Prostate gland (tissue), 2 donors: ENCODE results near the gene GALNTL6. TPM values are rescaled to one million over a fixed set of nuclear protein-coding genes. Genes with fewer than 3 reads are reported as not detected.
"Not testable (repeated sequence)": the region's sequence is repeated elsewhere in the genome, so short reads cannot be mapped to it uniquely, and the experiment has no call there.

Experiments
- DNase-seq: peaks from one replicate; pipeline ENCODE4 v3.0.0-alpha.2; 2019; ENCODE audit warnings: low spot score
- H3K27ac ChIP-seq, 2 donors: fragments of 200-600 bp; sonication (generic); 2 replicates each; pipeline ENCODE4 v1.5.1; 2017 to 2019
- H3K27me3 ChIP-seq: fragments of 200-600 bp; sonication (generic); replicated peaks from 2 replicates; pipeline ENCODE4 v1.5.1; 2019; ENCODE audit not compliant: insufficient read depth
- H3K36me3 ChIP-seq, 2 donors: fragments of 200-600 bp; sonication (generic); 1 replicate in 1 of 2; 2 replicates in 1 of 2; pipeline versions ENCODE4 v1.5.1 to v1.8.1; 2017 to 2019
- H3K4me1 ChIP-seq: fragments of 200-600 bp; sonication (generic); replicated peaks from 2 replicates; pipeline ENCODE4 v1.5.1; 2019
- H3K4me3 ChIP-seq, 2 donors: fragments of 200-600 bp; sonication (generic); 2 replicates each; pipeline ENCODE4 v1.5.1; 2017 to 2019
- H3K9me3 ChIP-seq: fragments of 200-600 bp; sonication (generic); 2 replicates; pipeline ENCODE4 v1.5.1; 2017
- POLR2A ChIP-seq: fragments of 450-650 bp; IDR thresholded peaks from one replicate; pipeline ENCODE4 v1.6.1; 2016; ENCODE audit warnings: antibody characterized with exemption, mild to moderate bottlenecking
- POLR2AphosphoS5 ChIP-seq: sonication (generic); formaldehyde crosslinking; IDR thresholded peaks from one replicate; pipeline ENCODE4 v1.6.1; 2017; ENCODE audit warnings: antibody characterized with exemption
- WGBS: methylation state at CpG from one replicate; pipeline ENCODE4 v1.1.5; 2018; 5-methylcytosine and 5-hydroxymethylcytosine counted together
- intact Hi-C: fragments of 100-400 bp; cut with DNase I; formaldehyde crosslinking; loops from one replicate; pipeline ENCODE4 v1.14.2; 2022
- total RNA-seq, 2 donors: library from RNA; depleted of rRNA; stranded (reverse); fragments of >200 nt; gene quantifications; one replicate each; pipeline ENCODE4 v1.1.0, GENCODE V29; 2016
- TF ChIP-seq, protein P1 (sequence below), 4 experiments: fragments of 200-600 bp in 2 of 4; fragments of 450-650 bp in 2 of 4; sonication (generic) in 2 of 4; IDR thresholded peaks; 1 replicate in 3 of 4; 2 replicates in 1 of 4; pipeline ENCODE4 v1.5.1; 2016 to 2019; ENCODE audit warnings: antibody characterized with exemption in 4 of 4, mild to moderate bottlenecking in 2 of 4, moderate library complexity in 2 of 4

Gene GALNTL6
- total RNA-seq, 2 donors from 2014 or later = 0.23 to 0.85 TPM

DNA sequence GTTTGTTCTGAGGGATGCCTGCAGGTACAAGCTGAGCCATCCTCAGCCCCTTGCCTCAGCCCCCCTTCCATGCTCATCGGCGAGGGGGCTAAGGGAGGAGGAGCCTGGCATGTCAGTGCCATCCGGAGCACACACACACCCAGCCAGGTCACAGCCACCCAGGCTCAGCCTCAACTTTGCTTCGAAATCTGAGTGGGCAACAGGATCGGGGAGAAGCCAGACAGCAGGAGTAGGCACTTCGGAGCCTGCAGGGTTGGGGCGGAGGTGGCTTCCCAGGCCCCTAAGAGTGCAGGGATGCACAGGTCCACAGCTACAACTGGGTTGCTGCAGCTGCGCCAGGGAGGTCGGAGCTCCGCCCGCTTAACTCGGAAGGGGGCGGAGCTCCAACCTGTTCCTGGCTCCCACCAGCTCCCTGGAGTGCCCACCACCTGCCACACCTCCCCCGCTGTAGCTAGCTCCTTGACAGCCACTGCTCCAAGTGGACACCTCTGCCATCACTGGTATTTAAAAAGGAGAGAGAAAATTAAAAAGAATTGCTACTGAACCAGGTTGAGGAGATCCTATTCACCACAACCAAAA is 1162.5 kb downstream of the GALNTL6 start:
- no peaks in the 10 kb centered on the region for H3K4me1 ChIP-seq
- WGBS = 98% methylated on average over 9 of the region's 14 CpGs
- no peak overlapping the region for H3K27ac ChIP-seq
- TF ChIP-seq, protein P1, sequence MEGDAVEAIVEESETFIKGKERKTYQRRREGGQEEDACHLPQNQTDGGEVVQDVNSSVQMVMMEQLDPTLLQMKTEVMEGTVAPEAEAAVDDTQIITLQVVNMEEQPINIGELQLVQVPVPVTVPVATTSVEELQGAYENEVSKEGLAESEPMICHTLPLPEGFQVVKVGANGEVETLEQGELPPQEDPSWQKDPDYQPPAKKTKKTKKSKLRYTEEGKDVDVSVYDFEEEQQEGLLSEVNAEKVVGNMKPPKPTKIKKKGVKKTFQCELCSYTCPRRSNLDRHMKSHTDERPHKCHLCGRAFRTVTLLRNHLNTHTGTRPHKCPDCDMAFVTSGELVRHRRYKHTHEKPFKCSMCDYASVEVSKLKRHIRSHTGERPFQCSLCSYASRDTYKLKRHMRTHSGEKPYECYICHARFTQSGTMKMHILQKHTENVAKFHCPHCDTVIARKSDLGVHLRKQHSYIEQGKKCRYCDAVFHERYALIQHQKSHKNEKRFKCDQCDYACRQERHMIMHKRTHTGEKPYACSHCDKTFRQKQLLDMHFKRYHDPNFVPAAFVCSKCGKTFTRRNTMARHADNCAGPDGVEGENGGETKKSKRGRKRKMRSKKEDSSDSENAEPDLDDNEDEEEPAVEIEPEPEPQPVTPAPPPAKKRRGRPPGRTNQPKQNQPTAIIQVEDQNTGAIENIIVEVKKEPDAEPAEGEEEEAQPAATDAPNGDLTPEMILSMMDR (IDR thresholded peaks at IDR 0.05) = no peak
- no peak for TF ChIP-seq POLR2A
- no peak for TF ChIP-seq POLR2AphosphoS5
- intact Hi-C loops = no loop called here
- no peaks in the 10 kb centered on the region for H3K36me3 ChIP-seq
- H3K27me3 ChIP-seq = no peaks in the 10 kb centered on the region
- no peaks in the 10 kb centered on the region for H3K9me3 ChIP-seq
- DNase-seq = no peak
- no peak overlapping the region for H3K4me3 ChIP-seq

DNA sequence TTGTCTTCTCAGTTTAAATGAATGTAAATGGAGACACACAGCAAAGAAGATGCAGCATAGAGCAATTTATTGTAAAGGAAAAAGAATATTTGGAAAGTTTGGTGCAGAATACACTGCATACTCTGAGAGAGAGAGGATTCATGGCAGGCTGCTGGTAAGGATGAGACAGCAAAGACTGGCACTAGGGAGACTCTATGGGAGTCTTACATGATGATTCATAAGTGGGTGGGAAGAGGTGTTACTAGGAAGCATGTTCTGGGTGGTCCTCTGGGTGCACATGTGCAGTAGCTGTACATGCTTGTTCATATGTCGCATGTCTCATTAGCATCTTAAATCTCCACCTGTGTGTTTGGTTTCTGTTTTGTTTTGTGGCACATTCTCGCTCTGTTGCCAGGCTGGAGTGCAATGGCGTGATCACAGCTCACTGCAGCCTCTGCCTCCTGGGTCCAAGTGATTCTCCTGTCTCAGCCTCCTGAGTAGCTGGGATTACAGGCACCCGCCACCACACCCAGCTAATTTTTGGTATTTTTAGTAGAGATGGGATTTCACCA is 1164.4 kb downstream of the GALNTL6 start:
- H3K4me1 ChIP-seq, H3K27ac ChIP-seq, H3K36me3 ChIP-seq, H3K27me3 ChIP-seq, intact Hi-C loops, H3K9me3 ChIP-seq, DNase-seq, H3K4me3 ChIP-seq: not testable (repeated sequence)
- WGBS = 96% methylated on average over 4 of the region's 4 CpGs

DNA sequence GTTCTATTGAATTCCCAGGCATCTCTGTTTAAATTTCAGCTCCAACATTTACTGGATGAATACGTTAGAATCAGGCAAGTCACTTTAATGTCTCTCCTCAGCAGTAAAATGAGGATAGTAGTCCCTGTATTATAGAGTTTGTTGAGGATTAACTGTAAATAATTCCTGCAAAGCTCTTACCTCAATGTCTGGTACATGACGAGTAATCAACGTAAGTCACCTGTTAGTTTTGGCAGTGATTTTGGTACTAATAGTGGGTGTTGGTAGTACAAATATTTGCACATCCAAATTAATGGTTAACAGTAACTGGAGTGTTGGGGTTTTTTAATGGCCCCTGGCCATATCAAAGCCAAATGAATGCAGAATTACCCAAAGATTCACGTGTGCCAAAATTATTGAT is 1165.6 kb downstream of the GALNTL6 start:
- no peaks in the 10 kb centered on the region for H3K9me3 ChIP-seq
- WGBS = 59% methylated on average over 4 of the region's 4 CpGs
- TF ChIP-seq, protein P1 (IDR thresholded peaks at IDR 0.05) = no peak
- TF ChIP-seq POLR2A (no peak), POLR2AphosphoS5 (no peak)
- H3K27me3 ChIP-seq = no peaks in the 10 kb centered on the region
- H3K4me3 ChIP-seq = no peak overlapping the region
- H3K36me3 ChIP-seq = no peaks in the 10 kb centered on the region
- no peak overlapping the region for H3K27ac ChIP-seq
- no peak for DNase-seq
- intact Hi-C loops = no loop called here
- no peaks in the 10 kb centered on the region for H3K4me1 ChIP-seq

DNA sequence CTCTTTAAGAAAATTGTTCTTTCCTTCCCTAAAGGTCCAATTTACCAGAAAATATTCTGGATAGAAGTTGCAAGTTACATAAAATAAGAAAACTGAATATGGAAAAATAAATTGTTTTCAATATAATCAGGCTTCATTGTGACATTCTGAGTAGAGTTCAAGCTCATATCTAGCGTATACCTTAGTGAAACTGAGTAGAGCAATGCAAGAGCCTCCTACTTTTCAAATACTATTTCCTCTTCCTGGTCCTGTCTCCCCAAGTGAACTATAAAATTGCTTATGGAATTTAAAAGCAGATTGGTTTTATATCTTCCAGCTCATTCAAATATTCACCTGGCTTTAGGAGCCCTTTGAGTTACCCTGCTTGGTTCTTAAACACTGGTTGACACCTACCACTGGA is 1166.1 kb downstream of the GALNTL6 start:
- no peak overlapping the region for H3K4me3 ChIP-seq
- no peaks in the 10 kb centered on the region for H3K36me3 ChIP-seq
- no peaks in the 10 kb centered on the region for H3K9me3 ChIP-seq
- H3K27me3 ChIP-seq = no peaks in the 10 kb centered on the region
- intact Hi-C loops = no loop called here
- TF ChIP-seq, protein P1 (IDR thresholded peaks at IDR 0.05) = no peak
- no peak for TF ChIP-seq POLR2AphosphoS5
- TF ChIP-seq POLR2A = no peak
- 81% methylated on average over 1 of the region's 1 CpG for whole genome bisulfite sequencing
- DNase-seq = no peak
- no peak overlapping the region for H3K27ac ChIP-seq
- no peaks in the 10 kb centered on the region for H3K4me1 ChIP-seq

DNA sequence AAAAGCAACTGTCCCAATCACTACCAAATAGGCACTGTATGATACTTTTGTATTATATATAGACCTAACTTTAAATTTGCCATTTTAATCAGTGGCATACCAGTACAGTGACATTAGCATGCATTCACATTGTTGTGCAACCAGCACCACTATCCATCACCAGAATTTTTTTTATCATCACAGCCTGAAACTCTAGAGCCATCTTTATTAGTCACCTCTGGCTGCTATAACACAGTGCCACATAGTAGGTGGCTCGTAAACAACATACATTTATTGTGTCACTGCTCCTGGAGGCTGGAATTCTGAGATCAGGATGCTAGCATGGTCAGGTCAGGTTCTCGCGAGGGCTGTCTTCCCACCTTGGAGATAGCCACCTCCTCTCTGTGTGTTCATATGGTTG is 1167.0 kb downstream of the GALNTL6 start:
- no peaks in the 10 kb centered on the region for H3K27me3 ChIP-seq
- H3K9me3 ChIP-seq = no peaks in the 10 kb centered on the region
- intact Hi-C loops = no loop called here
- no peaks in the 10 kb centered on the region for H3K4me1 ChIP-seq
- no peak for DNase-seq
- H3K4me3 ChIP-seq = no peak overlapping the region
- TF ChIP-seq, protein P1 (IDR thresholded peaks at IDR 0.05) = no peak
- TF ChIP-seq POLR2AphosphoS5 (no peak), POLR2A (no peak)
- H3K36me3 ChIP-seq = no peaks in the 10 kb centered on the region
- WGBS = 92% methylated on average over 3 of the region's 3 CpGs
- H3K27ac ChIP-seq = no peak overlapping the region
